CD4-positive, CD25-positive, alpha-beta regulatory T cell (primary cell): Measurements from ENCODE around the gene SHROOM3. TPM values are rescaled to one million over a fixed set of nuclear protein-coding genes. Genes with fewer than 3 reads are reported as not detected.
"Not testable (repeated sequence)": the region's sequence is repeated elsewhere in the genome, so short reads cannot be mapped to it uniquely, and the experiment has no call there.

Experiments
- ATAC-seq, 2 donors: fragments of 150-1000 bp; cut with Tn5 transposase; one replicate each; pipeline ENCODE4 v1.10.0; 2021; ENCODE audit warnings: low read depth in 2 of 2, moderate number of reproducible peaks in 2 of 2, moderate library complexity in 1 of 2
- DNase-seq, 3 donors: peaks; one replicate each; pipeline versions ENCODE4 v3.0.0 to v3.0.0-alpha.2; 2012 to 2022; ENCODE audit warnings: mixed read lengths in 1 of 3
- H3K27ac ChIP-seq: one replicate; pipeline ENCODE4 v1.7.0; 2013; ENCODE audit warnings: mild to moderate bottlenecking, low read length; ENCODE audit not compliant: insufficient read depth, poor library complexity, severe bottlenecking
- H3K27me3 ChIP-seq: one replicate; pipeline ENCODE4 v1.7.0; 2013; ENCODE audit warnings: low read length; ENCODE audit not compliant: control insufficient read depth, insufficient read depth
- H3K36me3 ChIP-seq: one replicate; pipeline ENCODE4 v1.7.0; 2013; ENCODE audit warnings: mild to moderate bottlenecking, low read length, moderate library complexity; ENCODE audit not compliant: control insufficient read depth, insufficient read depth
- H3K4me1 ChIP-seq: 2 replicates; pipeline ENCODE4 v1.7.0; 2013; ENCODE audit warnings: mild to moderate bottlenecking, low read length; ENCODE audit not compliant: insufficient read depth, control insufficient read depth, poor library complexity, severe bottlenecking
- H3K4me3 ChIP-seq: one replicate; pipeline ENCODE4 v1.7.0; 2013; ENCODE audit warnings: low read depth, mild to moderate bottlenecking, low read length, moderate library complexity
- H3K9me3 ChIP-seq, 2 experiments: 1 replicate in 1 of 2; 2 replicates in 1 of 2; pipeline ENCODE4 v1.7.0; 2013; ENCODE audit warnings: low read length in 2 of 2, mild to moderate bottlenecking in 1 of 2, moderate library complexity in 1 of 2; ENCODE audit not compliant: control insufficient read depth in 2 of 2
- H3K27ac Mint-ChIP-seq, 3 donors: one replicate each; pipeline ENCODE4 v1.8.0; 2020 to 2022; ENCODE audit warnings: mild to moderate bottlenecking in 3 of 3, mixed read lengths in 3 of 3, moderate library complexity in 2 of 3
- H3K27me3 Mint-ChIP-seq: one replicate; pipeline ENCODE4 v1.8.0; 2022; ENCODE audit warnings: mild to moderate bottlenecking, mixed read lengths
- H3K36me3 Mint-ChIP-seq: one replicate; pipeline ENCODE4 v1.8.0; 2020; ENCODE audit warnings: mixed read lengths
- H3K4me1 Mint-ChIP-seq, 4 donors: one replicate each; pipeline ENCODE4 v1.8.0; 2020 to 2022; ENCODE audit warnings: mixed read lengths in 4 of 4, mild to moderate bottlenecking in 1 of 4
- H3K4me3 Mint-ChIP-seq, 4 donors: one replicate each; pipeline ENCODE4 v1.8.0; 2020 to 2022; ENCODE audit warnings: mild to moderate bottlenecking in 4 of 4, mixed read lengths in 4 of 4, moderate library complexity in 3 of 4
- H3K9me3 Mint-ChIP-seq, 7 donors: one replicate each; pipeline ENCODE4 v1.8.0; 2020 to 2022; ENCODE audit warnings: mixed read lengths in 7 of 7, mild to moderate bottlenecking in 3 of 7, moderate library complexity in 2 of 7
- polyA plus RNA-seq, 4 donors: library from polyadenylated mRNA; unstranded; fragments of 300-500 nt; fragmentation: Illumina TruSeq; gene quantifications; one replicate each; pipeline ENCODE4 v1.2.3, GENCODE V29; 2021
- total RNA-seq: library from RNA; stranded (reverse); gene quantifications from one replicate; pipeline ENCODE4 v1.2.3, GENCODE V29; 2022

SHROOM3 gene
- total and polyA plus RNA-seq, 5 donors from 2014 or later = not detected

DNA sequence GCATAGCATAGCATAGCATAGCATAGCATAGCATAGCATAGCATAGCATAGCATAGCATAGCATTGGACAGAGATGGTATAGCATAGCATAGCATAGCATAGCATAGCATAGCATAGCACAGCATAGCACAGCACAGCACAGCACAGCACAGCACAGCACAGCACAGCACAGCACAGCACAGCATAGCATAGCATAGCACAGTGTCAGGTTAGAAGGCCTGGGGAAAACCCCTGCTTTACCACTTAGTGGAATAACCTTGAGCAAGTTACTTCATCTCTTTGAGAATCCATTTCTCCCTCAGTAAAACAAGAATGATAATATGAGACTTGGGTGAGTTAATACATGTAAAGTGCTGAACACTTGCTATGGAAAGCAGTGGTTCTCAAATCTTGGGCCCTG, 173.5 kb downstream of the SHROOM3 start:
- H3K27me3 Mint-ChIP-seq, H3K27me3 ChIP-seq, H3K27ac Mint-ChIP-seq, H3K9me3 Mint-ChIP-seq, H3K27ac ChIP-seq, H3K4me1 ChIP-seq, H3K36me3 ChIP-seq, H3K36me3 Mint-ChIP-seq, DNase-seq, H3K4me3 Mint-ChIP-seq, H3K4me1 Mint-ChIP-seq, H3K4me3 ChIP-seq, ATAC-seq, H3K9me3 ChIP-seq: not testable (repeated sequence)

DNA sequence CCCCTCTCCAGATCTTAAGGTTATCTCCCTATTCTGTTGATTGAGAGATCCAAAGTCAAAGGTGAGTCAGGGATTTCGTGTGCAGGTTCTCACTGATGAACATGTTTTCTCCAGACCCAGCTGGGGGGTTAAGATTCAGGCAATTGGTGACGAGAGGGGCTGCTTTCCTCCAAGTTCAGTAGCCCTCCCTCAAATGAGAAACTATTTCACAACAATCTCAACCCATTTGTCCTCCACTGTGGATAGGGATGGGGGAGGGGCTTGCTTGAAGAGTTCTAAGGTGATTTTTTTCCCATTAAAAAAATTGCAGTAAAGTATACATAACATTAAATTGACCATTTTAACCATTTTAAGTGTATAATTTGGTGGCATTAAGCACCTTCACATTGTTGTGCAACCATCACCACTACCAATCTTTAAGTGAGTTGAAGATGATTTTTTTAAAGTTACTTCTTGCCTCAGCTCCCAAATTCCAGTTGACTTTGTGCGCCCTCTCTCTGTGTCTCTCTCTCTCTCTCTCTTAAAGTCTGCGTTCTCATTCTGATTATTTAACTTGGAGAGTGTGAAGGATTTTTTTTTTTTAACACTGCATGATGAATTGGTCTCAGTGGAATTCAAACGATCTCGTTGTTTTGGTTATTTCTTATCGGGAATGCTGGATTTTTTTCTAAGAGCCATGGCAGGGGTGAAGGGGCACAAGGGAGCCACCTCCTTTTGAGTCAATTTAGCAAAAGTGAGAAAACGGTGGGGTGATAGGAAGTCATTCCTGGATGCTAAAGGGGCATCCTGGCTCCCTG, 175.9 kb downstream of the SHROOM3 start:
- Histone ChIP-seq H3K27me3 (no peaks in the 10 kb centered on the region), H3K36me3 (no peaks in the 10 kb centered on the region), H3K4me3 (no peak overlapping the region), H3K27ac (no peak overlapping the region), H3K9me3 (no peaks in the 10 kb centered on the region), H3K4me1 (no peaks in the 10 kb centered on the region)
- H3K4me1 Mint-ChIP-seq = no peaks in the 10 kb centered on the region
- H3K36me3 Mint-ChIP-seq = no peaks in the 10 kb centered on the region
- H3K27me3 Mint-ChIP-seq = peaks cover under 1% of the 10 kb centered on the region
- DNase-seq (no peak), ATAC-seq (no peak)
- H3K4me3 Mint-ChIP-seq = no peak overlapping the region
- H3K9me3 Mint-ChIP-seq = peaks cover 0 to 5% (median 0%) of the 10 kb centered on the region in 7 donors
- H3K27ac Mint-ChIP-seq = no peak overlapping the region

GRCh38 chr4:76611616-76612207, 176.7 kb downstream of the SHROOM3 start:
- Mint-ChIP-seq H3K27ac (no peak overlapping the region), H3K27me3 (peaks cover 8% of the 10 kb centered on the region), H3K36me3 (no peaks in the 10 kb centered on the region), H3K4me1 (no peaks in the 10 kb centered on the region), H3K4me3 (no peak overlapping the region), H3K9me3 (peaks cover 0 to 8% (median 0%) of the 10 kb centered on the region in 7 donors)
- ATAC-seq (no peak), DNase-seq (no peak)
- Histone ChIP-seq H3K36me3 (no peaks in the 10 kb centered on the region), H3K27ac (no peak overlapping the region), H3K4me1 (no peaks in the 10 kb centered on the region), H3K27me3 (no peaks in the 10 kb centered on the region), H3K4me3 (no peak overlapping the region), H3K9me3 (no peaks in the 10 kb centered on the region)

- peaks cover 13% of the 10 kb centered on the region for H3K27me3 Mint-ChIP-seq
- ATAC-seq = no peak
Measured at GRCh38 chr4:76614589-76614988, 179.6 kb downstream of the SHROOM3 start.

DNA sequence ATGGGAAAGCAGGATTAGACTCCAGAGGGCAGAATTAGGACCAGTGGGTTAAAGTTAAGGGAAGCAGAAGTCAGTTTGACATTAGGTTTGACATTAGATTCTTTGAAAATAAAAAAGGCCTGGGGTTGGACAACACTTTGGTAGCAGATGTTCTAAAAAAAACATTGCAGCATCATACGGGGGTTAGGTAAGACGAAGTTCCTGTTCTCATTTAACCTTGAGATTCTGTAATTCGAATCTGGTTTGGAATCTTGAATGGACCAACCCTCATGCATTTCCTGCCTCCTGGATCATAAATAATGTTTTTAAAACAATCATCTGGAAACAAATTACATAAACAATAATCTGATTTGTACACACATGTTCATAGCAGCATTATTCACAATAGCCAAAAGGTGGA, 181.0 kb downstream of the SHROOM3 start:
- DNase-seq (no peak), ATAC-seq (no peak)
- H3K27ac Mint-ChIP-seq = no peak overlapping the region
- H3K4me3 Mint-ChIP-seq = no peak overlapping the region
- H3K27ac ChIP-seq = no peak overlapping the region
- H3K4me1 Mint-ChIP-seq = no peaks in the 10 kb centered on the region
- H3K4me3 ChIP-seq = no peak overlapping the region
- peaks cover 15% of the 10 kb centered on the region for H3K27me3 Mint-ChIP-seq
- no peaks in the 10 kb centered on the region for H3K4me1 ChIP-seq
- H3K36me3 ChIP-seq = no peaks in the 10 kb centered on the region
- no peaks in the 10 kb centered on the region for H3K9me3 ChIP-seq
- peaks cover 0 to 8% (median 0%) of the 10 kb centered on the region in 7 donors for H3K9me3 Mint-ChIP-seq
- H3K36me3 Mint-ChIP-seq = no peaks in the 10 kb centered on the region
- H3K27me3 ChIP-seq = no peaks in the 10 kb centered on the region

More at GRCh38 chr4:76614589-76614988, 179.6 kb downstream of the SHROOM3 start:
- H3K27me3 ChIP-seq = no peaks in the 10 kb centered on the region
- H3K4me3 ChIP-seq = no peak overlapping the region
- H3K27ac ChIP-seq = no peak overlapping the region
- Mint-ChIP-seq H3K4me1 (no peaks in the 10 kb centered on the region), H3K9me3 (peaks cover 0 to 8% (median 0%) of the 10 kb centered on the region in 7 donors), H3K36me3 (no peaks in the 10 kb centered on the region), H3K27ac (no peak overlapping the region), H3K4me3 (peak overlapping the region in 1 of 4 donors; percentile 53)
- H3K36me3 ChIP-seq = no peaks in the 10 kb centered on the region
- H3K9me3 ChIP-seq = no peaks in the 10 kb centered on the region
- no peaks in the 10 kb centered on the region for H3K4me1 ChIP-seq
- DNase-seq = no peak

DNA sequence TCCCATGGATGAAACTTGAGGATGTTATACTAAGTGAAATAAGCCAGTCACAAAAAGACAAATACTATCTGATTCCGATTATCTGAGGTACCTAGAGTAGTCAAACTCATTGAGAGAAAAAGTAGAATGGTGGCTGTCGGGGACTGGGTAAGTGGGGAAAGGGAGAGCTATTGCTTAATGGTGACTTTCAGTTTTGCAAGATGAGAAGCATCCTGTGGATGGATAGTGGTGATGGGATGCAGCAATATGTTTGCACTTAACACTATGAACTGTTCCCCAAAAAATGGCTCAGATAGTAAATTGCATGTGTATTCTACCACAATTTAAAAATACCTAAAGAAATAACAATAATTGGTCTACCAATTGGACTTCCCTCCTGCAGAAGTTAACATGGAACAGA, 181.5 kb downstream of the SHROOM3 start:
- no peak overlapping the region for H3K27ac Mint-ChIP-seq
- peaks cover 0 to 8% (median 0%) of the 10 kb centered on the region in 7 donors for H3K9me3 Mint-ChIP-seq
- H3K4me1 ChIP-seq = no peaks in the 10 kb centered on the region
- peaks cover 15% of the 10 kb centered on the region for H3K27me3 Mint-ChIP-seq
- ATAC-seq = no peak
- H3K4me1 Mint-ChIP-seq = no peaks in the 10 kb centered on the region
- no peak for DNase-seq
- no peaks in the 10 kb centered on the region for H3K36me3 Mint-ChIP-seq
- H3K27me3 ChIP-seq = no peaks in the 10 kb centered on the region
- no peak overlapping the region for H3K4me3 Mint-ChIP-seq
- H3K36me3 ChIP-seq = no peaks in the 10 kb centered on the region
- no peak overlapping the region for H3K4me3 ChIP-seq
- no peak overlapping the region for H3K27ac ChIP-seq
- H3K9me3 ChIP-seq = no peaks in the 10 kb centered on the region

DNA sequence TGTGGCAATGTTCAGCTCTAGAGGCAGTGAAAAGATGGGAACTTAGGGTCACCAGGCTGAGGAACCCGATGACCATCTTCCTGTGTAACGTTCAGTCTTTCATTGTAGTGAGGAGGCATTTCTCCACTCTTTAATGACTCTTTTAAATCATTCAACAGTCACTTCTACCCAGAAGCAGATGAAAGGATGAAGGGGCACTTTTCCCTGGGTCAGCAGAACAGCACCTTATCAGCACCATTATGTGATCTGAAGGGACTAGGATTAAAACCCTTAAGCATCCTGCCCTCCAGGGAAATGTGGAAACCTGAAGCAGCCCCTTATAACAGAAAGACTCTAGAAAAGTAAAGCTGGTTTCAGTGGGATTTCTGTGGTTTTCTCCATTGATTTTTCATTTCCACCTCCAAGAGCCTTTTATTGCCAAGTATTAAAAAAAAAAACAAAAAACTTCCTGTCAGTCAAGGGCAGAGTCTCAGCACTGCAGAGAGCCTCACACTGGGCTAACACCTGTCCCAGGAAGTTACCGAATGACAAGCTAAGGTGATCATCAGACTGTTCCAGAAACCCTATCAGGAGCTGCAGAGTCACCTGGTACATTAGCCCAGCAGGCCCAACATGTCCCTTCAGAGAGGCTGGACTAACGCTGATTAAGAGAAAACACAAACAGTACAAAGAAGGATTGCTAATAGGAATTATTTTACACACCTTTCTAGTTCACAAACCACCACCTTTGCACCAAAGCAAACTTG, 185.9 kb downstream of the SHROOM3 start:
- Mint-ChIP-seq H3K27me3 (peaks cover 19% of the 10 kb centered on the region), H3K9me3 (peaks cover 0 to 2% (median 0%) of the 10 kb centered on the region in 7 donors), H3K4me3 (no peak overlapping the region), H3K36me3 (no peaks in the 10 kb centered on the region), H3K27ac (no peak overlapping the region), H3K4me1 (no peaks in the 10 kb centered on the region)
- H3K4me3 ChIP-seq = no peak overlapping the region
- no peaks in the 10 kb centered on the region for H3K9me3 ChIP-seq
- H3K36me3 ChIP-seq = no peaks in the 10 kb centered on the region
- peaks cover 7% of the 10 kb centered on the region for H3K27me3 ChIP-seq
- no peaks in the 10 kb centered on the region for H3K4me1 ChIP-seq
- ATAC-seq (no peak), DNase-seq (no peak)
- H3K27ac ChIP-seq = no peak overlapping the region
